SK-N-SH (cell line): ENCODE results near the gene WDHD1.

Experiments
- MAX ChIP-seq: IDR thresholded peaks from 2 replicates; pipeline ENCODE4 v1.4.0; 2012; ENCODE audit warnings: low read depth
- POLR2AphosphoS5 ChIP-seq: IDR thresholded peaks from 2 replicates; pipeline ENCODE4 v1.6.1; 2012; ENCODE audit warnings: low read depth, low read length
- TF ChIP-seq, protein P1 (sequence below): fragments of 150-350 bp; IDR thresholded peaks from 2 replicates; pipeline ENCODE4 v1.6.1; 2017; ENCODE audit warnings: antibody characterized with exemption, low read length, low read depth, borderline replicate concordance
- TF ChIP-seq, protein P2 (sequence below): fragments of 200-600 bp; sonication (generic); IDR thresholded peaks from 2 replicates; pipeline ENCODE4 v1.6.1; 2017; ENCODE audit warnings: antibody characterized with exemption, mild to moderate bottlenecking, moderate library complexity

DNA sequence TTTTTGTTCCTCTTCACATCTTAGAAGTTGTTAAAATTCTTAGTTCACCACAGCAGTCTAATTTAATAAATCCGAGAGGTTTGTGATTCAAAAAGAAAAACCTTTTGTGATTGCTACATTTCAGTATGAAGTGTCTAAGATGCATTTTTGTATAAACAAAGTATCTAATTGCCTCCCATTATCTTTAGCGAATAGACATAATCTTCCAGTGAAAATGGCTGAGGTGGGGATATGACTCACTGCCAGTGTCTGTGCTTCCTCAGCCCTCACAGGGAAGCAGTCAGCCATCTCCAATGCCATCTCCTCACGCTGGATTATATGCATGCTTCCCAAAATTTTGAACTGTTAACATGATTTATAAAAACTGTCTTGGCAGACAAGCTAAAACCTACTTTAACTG, 131.9 kb downstream of the WDHD1 start:
- TF ChIP-seq, protein P1, sequence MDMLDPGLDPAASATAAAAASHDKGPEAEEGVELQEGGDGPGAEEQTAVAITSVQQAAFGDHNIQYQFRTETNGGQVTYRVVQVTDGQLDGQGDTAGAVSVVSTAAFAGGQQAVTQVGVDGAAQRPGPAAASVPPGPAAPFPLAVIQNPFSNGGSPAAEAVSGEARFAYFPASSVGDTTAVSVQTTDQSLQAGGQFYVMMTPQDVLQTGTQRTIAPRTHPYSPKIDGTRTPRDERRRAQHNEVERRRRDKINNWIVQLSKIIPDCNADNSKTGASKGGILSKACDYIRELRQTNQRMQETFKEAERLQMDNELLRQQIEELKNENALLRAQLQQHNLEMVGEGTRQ: no peak
- TF ChIP-seq POLR2AphosphoS5 (no peak), MAX (no peak)
- TF ChIP-seq, protein P2, sequence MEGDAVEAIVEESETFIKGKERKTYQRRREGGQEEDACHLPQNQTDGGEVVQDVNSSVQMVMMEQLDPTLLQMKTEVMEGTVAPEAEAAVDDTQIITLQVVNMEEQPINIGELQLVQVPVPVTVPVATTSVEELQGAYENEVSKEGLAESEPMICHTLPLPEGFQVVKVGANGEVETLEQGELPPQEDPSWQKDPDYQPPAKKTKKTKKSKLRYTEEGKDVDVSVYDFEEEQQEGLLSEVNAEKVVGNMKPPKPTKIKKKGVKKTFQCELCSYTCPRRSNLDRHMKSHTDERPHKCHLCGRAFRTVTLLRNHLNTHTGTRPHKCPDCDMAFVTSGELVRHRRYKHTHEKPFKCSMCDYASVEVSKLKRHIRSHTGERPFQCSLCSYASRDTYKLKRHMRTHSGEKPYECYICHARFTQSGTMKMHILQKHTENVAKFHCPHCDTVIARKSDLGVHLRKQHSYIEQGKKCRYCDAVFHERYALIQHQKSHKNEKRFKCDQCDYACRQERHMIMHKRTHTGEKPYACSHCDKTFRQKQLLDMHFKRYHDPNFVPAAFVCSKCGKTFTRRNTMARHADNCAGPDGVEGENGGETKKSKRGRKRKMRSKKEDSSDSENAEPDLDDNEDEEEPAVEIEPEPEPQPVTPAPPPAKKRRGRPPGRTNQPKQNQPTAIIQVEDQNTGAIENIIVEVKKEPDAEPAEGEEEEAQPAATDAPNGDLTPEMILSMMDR: no peak
